NCI-H2171 (cell line): ENCODE data around the gene POTEH.
"Not testable (repeated sequence)": the region's sequence is repeated elsewhere in the genome, so short reads cannot be mapped to it uniquely, and the experiment has no call there.

Experiments used
- DNase-seq: peaks from one replicate; lab custom pipeline; 2025; lab: John Stamatoyannopoulos, UW

The POTEH gene

DNA sequence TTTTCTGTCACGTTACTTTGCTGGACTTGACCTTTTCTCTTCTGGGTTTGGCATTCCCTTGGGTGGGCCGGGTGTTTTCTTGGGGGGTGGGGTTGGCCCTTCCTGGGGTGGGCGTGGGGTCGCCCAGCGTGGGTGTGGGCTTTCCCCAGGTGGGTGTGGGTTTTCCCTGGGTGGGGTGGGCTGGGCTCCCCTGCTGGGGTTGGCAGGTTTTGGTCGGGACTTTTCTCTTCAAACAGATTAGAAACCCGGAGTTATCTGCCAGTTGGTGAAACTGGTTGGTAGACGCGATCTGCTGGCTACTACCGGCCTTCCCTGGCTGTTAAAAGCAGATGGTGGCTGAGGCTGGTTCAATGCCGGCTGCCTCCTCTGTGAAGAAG lies at the start of gene POTEH:
POTEH (plus strand) TSS at position 278 of the 377 bp plus-strand sequence; CDS start at position 330, 52 bp downstream.
- DNase-seq = not testable (repeated sequence)

DNA sequence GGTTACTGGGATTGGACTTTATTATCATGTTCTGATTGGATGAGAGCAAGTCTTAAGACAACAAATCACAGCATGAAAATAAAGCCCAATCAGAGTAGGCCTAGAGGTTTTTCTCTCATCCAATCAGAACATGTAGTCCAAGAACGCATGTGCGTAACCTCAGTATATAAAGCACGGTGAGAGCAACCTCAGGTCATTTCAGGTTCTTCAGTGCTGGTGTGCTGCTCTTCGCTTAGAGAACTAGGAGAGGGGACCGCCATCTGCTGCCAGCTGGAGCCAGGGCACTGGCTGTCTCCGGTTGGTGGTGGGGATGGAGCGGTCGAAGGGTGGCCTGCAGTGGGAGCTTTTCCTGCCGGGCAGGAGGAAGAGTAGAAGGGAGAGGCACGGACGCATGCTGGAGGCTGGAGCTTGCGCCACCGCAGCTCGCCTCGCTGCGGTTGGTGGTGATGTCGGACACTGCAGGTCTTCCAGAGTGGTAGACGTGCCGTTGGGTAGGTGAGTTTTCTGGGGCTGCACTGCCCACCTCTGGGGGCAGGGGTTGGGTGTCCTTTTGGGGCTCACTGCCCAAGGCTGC lies 47.5 kb upstream of the POTEH start:
- DNase-seq = not testable (repeated sequence)

DNA sequence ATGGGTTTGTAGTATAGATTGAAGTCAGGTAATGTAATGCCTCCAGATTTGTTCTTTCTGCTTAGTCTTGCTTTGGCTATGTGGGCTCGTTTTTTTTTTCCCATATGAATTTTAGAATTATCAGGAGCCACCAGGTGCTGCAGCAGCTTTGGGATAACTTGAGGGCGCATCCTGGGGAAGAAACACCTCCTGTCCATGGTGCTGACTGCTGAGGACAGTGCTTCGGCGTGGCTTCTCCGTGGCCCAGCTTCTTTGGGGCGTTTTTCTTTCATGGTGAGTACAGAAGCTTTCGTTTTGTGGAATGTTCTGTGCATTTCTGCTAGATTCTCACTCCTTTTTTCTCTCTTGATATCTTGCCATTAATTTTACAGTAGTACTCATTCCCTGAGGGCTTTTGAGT lies 37.9 kb upstream of the POTEH start:
- not testable (repeated sequence) for DNase-seq

DNA sequence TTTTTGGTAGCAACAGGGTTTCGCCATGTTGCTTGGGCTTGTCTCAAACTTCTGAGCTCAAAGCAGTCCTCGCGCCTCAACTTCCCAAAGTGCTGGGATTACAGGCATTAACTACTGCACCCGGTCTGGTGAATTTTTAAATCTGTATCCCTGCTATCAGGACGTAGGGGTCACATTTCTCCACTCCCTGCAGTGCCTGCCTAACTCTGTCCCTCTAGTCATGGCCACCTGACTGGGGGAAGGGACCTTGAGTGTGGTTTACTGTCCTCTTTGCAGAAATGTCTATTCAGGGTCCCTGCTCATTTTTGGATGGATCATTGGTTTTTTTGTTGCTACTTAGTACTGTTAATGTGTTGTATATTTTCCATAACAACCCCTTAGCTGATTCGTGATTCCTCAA lies 37.1 kb upstream of the POTEH start:
- DNase-seq = not testable (repeated sequence)

DNA sequence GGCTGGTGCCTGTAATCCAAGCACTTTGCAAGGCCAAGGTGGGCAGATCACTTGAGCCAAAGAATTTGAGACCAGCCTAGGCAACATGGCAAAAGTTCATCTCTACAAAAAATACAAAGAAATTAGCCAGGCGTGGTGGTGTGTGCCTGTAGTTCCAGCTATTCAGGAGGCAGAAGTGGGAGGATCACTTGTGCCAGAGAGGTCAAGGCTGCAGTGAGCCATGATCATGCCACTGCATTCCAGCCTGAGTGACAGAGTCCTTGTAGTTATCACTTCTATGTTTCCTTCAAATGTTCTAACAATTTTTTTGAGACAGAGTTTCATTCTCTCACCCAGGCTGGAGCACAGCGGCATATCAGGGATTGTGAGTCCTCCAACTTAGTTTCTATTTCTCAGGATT lies 36.6 kb upstream of the POTEH start:
- not testable (repeated sequence) for DNase-seq

DNA sequence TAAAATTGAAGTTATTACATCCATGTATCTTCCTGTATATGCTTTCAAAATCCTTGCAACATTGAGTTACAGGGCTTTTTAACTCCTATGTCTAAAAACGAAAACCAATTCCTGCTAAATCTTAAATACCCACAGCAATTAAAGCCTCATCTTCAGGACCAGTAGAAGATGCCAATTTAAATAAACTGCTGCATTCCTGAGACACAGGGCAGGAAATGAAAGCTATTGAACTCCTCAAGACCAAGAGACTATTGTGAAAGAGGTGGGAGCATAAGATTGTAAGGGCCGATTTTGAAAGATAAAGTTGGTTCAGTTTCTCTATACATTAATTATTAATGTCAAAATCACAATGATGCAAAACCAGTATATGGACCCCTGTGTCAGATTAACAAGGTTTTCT lies 28.7 kb upstream of the POTEH start:
- not testable (repeated sequence) for DNase-seq

DNA sequence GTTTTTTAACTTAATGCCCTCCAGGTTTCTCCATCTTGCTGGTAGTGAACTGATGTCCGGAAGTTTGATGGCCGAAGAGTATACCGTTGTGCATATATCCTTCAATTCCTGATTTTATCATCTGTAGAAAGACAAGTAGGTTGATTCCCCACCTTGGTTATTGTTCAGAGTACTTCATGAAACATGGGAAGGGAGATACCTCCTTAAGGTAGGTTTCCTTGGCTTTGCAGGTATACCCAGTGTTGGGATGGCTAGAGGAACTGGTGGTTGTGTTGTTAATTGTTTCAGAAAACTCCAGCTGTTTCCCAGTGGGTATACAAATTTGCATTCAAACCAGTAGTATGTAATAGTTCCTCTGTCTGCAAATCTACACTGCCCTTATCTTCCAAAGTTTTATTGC lies 25.1 kb upstream of the POTEH start:
- DNase-seq = not testable (repeated sequence)

DNA sequence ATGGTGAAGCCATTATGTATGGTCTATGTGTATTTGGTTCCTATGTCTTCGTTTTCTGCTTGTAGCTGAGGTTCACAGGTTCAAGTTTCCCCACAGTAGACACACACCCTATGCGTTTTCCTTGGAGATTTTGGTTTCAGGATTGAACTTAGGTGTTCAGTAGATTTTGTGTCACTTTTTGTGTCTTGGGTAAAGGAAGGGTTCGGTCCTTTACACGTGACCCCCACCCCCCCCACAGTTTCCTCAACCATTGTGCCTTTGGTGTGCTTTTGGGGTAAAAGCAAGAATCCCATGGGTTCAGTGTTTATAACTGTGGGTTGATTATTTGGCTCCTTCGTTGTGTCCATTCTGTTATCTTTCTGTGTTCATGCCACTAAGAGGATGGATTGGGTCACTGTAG lies 24.3 kb upstream of the POTEH start:
- not testable (repeated sequence) for DNase-seq

DNA sequence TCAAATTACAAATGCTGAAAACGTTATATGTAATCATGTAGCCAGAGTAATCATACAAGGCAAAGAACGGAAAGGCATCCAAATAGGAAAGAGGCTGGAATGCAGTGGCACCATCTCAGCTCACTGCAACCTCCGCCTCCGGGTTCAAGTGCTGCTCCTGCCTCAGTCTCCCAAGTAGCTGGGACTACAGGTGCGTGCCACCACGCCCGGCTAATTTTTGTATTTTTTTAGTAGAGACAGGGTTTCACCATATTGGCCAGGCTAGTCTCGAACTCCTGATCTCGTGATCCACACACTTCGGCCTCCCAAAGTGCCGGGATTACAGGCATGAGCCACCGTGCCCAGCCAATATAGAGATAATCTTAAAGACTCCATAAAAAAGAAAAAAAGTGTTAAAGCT lies 20.4 kb upstream of the POTEH start:
- DNase-seq = not testable (repeated sequence)

DNA sequence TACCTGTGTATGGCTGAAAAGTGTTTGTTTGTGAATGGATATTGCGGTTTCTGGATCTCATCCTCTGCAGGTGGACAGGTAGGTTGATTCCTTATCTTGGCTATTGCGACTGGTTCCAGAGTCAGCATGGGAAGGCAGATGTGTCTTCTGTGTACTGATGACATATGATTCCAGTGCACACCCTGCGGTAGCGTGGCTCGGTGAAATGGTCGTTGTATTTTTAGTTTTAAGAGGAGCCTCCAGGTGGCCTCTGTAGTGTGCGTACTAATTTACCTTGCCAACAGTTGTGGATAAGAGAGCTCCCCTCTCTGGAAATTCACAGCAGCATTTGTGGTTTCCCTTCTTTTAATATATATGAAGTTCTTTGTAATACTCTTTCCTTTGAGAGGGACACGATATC lies 10.1 kb upstream of the POTEH start:
- not testable (repeated sequence) for DNase-seq

DNA sequence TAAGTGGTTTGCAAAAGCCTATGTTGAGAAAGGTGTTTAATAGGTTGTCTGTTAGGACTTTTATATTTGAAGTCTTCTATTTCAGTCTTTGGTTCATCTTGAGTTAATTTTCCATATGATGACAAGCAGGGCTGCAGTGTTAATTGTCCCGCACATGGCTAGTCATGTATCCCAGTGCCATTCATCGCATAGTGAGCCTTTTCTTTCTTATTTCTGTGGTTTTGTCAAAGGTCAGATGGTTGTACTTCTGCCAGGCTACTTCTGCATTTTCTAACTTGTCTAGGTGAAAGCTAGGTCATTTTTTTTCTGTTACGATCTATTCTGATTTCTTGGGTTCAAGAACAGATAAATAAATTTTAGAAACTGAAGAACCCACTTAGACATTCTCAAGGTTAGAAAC lies 5.7 kb upstream of the POTEH start:
- not testable (repeated sequence) for DNase-seq

DNA sequence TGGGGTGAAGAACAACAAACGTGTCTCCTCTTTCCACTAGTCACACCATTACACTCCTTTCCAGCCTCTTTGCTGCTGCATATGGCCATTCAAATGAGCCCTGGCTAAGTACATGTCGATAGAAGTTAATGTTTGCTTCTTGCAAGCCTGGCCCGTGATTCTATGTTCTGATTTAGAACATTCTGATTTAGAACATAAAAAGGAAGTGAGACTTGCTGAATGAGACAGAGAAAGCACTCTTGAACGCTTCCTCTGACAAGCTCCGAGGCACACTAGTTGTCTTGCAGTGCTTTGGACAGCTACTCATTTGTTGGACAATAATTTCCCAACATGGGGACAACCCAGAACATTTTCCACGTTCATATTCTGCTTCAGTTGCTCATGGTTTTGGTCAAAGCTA lies 5.1 kb upstream of the POTEH start:
- not testable (repeated sequence) for DNase-seq

DNA sequence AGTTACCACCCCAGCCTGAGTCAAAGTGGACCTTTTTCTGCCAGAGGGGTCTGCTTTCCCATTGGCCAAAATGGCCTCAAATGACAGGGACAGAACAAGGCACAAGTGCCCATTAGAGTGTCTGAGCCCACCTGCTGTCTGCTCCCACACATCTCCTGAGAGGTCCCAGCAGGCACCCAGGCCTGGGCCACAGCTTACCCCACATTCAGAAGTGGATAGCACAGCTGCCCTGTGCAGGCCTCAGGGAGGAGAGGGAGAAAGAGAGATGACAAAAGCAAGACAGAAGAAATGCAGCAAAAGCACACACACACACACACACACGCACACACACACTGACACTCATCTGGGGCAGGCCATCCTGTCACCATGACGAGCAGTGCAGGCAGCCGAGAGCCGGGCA lies 4.2 kb upstream of the POTEH start:
- DNase-seq = not testable (repeated sequence)

DNA sequence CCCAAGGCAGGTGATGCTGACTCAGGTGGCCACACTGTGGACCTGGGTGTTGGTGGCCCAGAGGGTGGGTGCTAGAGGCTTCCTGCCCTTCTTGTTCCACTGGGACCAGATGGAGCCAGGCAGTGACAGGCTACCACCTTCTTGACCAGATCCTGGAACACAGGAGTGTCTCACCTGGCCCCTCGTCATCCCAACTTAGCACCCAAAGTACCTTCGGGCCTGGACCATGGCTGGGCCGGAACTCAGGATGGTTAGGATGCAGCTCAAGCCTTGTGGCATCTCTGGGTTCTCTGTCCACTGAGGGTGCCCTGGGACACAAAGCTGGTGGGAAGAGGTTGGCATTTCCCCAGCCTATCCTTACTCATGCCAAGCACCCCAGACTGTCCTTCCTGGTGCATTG lies 2.7 kb upstream of the POTEH start:
- DNase-seq = not testable (repeated sequence)

DNA sequence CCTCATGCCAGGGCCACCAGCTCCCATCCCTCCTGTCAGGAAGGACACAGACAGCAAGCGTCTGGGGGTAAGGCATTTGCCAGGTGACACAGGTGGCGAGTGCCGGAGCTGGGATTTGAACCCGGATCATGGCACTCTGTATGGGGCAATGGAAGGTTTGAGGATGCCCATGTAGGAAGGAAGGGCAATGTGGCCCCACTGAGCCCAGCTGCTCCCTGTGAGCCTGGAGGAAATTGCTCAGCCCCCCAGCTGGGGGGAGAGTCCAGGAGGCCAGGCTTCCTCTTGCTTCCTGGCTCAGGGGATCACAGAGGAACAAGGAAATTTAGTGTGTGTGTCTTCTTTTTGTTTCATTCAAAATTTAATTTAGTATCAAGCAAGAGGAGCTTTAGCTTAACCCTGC lies 2.1 kb upstream of the POTEH start:
- DNase-seq = not testable (repeated sequence)

DNA sequence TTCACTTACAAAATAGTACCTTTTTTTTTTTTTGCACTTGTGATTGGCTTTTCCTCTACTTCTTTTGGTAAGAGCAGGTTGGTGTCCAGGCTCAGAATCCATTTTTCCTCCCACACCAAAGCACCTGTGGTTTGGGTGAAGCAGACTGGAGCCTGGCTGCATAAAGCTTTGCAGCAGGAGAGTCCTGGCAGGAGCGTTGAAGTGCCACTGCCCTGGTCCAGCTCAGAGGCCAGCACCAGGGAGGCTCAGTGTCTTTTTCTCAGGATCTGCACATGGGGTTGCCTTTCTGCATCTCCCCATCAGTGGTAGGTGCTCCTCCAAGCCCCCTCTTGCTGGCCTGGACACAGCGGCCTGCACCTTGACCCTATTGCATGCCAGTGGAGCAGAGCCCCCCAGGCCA lies 1.7 kb upstream of the POTEH start:
- not testable (repeated sequence) for DNase-seq

DNA sequence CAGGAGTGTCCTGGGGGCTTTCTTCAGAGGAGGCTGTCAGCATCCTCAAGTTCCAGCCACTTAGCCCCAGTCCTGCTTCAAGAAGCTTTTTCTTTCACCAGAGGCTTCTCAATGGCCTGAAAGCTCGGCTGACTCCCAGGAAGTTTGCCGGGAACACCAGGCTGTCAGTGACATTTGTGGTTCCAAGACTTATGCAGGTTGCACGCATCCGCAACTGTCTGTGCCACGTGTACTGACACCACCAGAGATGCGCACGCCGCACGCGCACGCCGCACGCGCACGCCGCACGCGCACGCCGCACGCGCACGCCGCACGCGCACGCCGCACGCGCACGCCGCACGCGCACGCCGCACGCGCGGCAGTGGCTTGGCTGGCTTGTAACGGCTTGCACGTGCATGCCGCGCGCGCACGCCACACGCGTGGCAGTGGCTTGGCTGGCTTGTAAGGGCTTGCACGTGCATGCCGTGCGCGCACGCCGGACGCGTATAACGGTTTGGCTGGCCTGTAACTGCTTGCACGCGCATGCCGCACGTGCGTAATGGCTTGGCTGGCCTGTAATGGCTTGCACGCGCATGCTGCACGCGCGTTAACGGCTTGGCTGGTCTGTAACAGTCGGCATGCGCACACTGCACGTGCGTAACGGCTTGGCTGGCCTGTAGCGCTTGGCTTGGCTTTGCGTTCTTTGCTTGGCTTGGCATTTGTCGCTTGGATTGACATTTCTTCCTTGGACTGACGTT lies 646 bp upstream of the POTEH start:
- not testable (repeated sequence) for DNase-seq

DNA sequence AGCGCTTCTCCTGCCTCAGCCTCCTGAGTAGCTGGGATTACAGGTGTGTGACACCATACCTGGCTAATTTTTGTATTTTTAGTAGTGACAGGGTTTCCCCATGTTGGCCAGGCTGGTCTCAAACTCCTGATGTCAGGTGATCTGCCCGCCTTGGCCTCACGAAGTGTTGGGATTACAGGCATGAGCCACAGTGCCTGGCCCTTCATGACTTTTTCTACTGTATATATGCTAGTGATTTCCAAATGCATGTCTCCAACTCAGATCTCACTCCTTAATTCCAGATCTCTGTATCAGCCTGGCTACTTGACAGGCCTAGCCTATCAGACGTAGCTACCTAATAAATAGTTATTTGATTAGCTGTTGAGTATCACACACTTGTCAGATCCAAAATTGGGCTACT lies 23.8 kb downstream of the POTEH start:
- not testable (repeated sequence) for DNase-seq

DNA sequence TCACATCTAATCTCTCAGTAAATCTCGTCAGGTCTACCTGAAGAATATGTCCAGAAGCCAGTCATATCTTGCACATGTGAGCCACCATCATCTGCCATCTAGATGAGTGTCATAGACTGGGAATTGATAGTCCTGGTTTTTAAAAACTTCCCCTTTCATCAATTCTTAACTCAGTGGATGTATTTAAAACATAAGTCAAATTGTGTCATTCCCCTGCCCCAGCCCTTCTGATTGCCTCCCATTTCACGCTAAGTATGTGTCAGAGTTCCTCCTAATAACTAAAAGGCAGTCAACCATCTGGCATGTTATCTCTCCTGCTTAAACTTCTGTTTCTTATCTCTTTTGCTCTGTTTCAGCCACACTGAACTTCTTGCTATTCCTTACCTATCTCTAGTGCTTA lies 24.3 kb downstream of the POTEH start:
- not testable (repeated sequence) for DNase-seq

DNA sequence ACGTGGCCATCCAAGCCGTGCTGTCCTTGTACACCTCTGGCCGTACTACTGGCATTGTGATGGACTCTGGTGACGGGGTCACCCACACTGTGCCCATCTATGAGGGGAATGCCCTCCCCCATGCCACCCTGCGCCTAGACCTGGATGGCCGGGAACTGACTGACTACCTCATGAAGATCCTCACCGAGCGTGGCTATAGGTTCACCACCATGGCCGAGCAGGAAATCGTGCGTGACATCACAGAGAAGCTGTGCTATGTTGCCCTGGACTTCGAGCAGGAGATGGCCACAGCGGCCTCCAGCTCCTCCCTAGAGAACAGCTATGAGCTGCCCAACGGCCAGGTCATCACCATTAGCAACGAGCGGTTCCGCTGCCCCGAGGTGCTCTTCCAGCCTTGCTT lies 32.1 kb downstream of the POTEH start:
- not testable (repeated sequence) for DNase-seq

DNA sequence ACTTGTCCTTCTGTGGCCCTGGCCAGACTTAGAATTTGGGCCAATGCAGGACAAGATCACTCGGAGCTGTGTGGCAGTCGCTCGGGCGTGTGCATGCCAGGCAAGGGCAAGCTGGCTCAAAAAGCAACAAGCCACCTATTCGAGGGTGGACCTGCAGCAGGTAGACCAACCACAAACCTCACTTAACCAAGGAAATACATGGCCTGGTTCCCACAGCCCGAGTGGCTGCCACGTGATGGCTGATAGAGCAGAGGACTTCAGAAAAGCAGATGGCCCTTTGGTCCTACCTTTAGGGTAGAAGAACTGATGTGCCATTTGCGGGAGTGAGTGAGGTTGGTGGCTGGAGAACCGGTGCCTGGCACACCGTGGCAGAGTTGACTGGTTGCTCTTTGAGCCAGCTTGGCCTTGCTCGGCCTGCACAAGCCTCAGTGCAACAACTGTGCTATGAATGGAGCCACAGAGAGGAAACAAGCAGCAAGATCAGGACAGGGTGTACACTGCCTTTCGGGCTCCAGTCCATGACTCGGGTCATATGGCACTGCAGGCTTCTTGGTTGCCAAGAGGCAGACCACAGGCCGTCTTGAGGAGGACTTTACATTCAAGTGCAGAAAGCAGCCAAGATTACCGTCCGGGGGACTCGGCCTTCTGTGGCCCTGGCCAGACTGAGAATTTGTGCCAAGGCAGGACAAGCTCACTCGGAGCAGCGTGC lies 39.5 kb downstream of the POTEH start:
- not testable (repeated sequence) for DNase-seq

DNA sequence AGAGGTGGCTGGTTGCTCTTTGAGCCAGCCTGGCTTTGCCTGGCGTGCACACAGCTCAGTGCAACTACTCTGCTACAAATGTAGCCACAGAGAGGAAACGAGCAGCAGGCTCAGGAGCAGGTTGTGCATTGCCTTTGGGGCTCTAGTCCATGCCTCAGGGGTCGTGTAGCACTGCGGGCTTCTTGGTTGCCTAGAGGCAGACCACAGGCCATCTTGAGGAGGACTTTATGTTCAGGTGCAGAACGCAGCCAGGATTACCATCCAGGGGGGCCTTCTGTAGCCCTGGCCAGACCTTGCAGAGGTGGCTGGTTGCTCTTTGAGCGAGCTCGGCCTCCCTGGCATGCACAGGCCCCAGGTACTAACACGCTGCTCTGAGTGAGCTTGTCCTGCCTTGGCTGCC lies 41.2 kb downstream of the POTEH start:
- DNase-seq = not testable (repeated sequence)

DNA sequence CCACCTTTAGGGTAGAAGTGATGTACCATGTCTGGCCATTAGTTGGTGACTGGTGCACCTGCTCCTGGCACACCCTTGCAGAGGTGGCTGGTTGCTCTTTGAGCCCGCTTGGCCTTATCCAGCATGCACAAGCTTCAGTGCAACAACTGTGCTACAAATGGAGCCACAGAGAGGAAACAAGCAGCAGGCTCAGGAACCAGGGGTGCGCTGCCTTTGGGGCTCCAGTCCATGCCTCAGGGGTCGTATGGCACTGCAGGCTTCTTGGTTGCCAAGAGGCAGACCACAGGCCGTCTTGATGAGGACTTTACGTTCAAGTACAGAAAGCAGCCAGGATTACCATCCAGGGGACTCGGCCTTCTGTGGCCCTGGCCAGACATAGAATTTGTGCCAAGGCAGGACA lies 44.6 kb downstream of the POTEH start:
- not testable (repeated sequence) for DNase-seq
